Measurements from ENCODE around the gene FAM83C. TPM values are rescaled to one million over a fixed set of nuclear protein-coding genes. Genes with fewer than 3 reads are reported as not detected.
"Not testable (repeated sequence)": the region's sequence is repeated elsewhere in the genome, so short reads cannot be mapped to it uniquely, and the experiment has no call there.

The FAM83C gene
- total and polyA plus RNA-seq, 2 experiments from 2014 or later = not detected

DNA sequence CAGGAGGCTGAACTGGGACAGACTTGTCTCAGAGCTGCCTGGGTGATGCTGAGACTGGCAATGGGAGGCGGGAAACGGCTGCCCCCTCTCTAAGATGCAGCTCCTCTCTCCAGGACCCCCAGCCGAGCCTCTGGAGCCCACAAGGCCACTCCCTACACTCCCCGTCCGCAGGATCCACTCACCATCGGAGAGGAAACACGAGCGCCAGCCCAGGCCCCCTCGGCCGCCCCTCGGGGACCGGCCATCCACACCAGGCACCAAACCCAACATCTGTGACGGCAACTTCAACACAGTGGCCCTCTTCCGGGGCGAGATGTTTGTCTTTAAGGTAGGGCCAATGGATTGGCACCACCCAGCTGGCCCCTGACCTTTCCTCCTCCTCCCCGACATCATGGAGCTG is 25.1 kb downstream of the FAM83C start:
- peaks cover 12% of the 10 kb centered on the region for H3K4me1 ChIP-seq (ENCODE audit: insufficient read depth)
- H3K9me2 ChIP-seq (ENCODE audit: insufficient read depth) = no peaks in the 10 kb centered on the region
- H3K4me3 ChIP-seq = no peak overlapping the region
- in situ Hi-C loops (cut with MboI) = no loop called here
- no peak overlapping the region for H3K4me2 ChIP-seq (ENCODE audit: unreplicated experiment)
- TF ChIP-seq EZH2phosphoT487 (IDR thresholded peaks at IDR 0.05; ENCODE audit: insufficient read depth, low read depth) = no peak
- TF ChIP-seq EZH2 (IDR thresholded peaks at IDR 0.05; ENCODE audit: insufficient read depth, poor library complexity, severe bottlenecking) = no peak
- no peak for DNase-seq
- H3K36me3 ChIP-seq (ENCODE audit: low read depth) = no peaks in the 10 kb centered on the region
- H3F3A ChIP-seq (ENCODE audit: insufficient read depth) = peaks cover 4% of the 10 kb centered on the region; the same call in 1 of the 2 replicates
- no peaks in the 10 kb centered on the region for H3K9me3 ChIP-seq (ENCODE audit: low read depth)
- H3K27ac ChIP-seq = no peak overlapping the region
- no peak overlapping the region for H2AFZ ChIP-seq
- H3K79me2 ChIP-seq (ENCODE audit: insufficient read depth) = no peaks in the 10 kb centered on the region
- no peak overlapping the region for H3K9ac ChIP-seq
- H4K20me1 ChIP-seq (ENCODE audit: insufficient read depth) = no peaks in the 10 kb centered on the region
- H3K27me3 ChIP-seq (replicated peaks; ENCODE audit: insufficient read depth) = no peaks in the 10 kb centered on the region
- 93 to 94% methylated on average over 14 to 16 of the region's 16 CpGs for WGBS, 2 experiments (ENCODE audit: low coverage in 1 of 2, low lambda C conversion rate in 2 of 2, missing lambda C conversion rate in 2 of 2)

DNA sequence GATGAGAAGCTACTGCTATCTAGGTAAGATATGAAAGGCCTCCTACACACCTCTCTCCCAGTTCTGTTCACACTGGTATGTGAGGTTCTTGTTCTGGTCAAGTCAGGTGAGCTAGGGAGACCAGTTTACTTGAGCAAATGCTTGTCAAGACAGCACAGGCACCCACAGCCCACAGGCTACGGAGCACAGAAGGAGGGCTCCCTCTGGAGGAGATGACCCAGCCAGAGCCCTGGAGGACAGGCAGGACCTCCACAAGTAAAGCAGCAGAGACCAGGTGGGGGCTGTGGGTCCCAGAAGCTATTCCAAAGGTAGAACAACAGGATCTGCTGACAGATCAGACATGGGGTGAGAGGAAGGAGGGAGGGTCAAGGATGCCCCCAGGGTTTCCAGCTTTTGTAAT is 27.5 kb downstream of the FAM83C start:
- no peaks in the 10 kb centered on the region for H3F3A ChIP-seq (ENCODE audit: insufficient read depth)
- no peak for TF ChIP-seq EZH2phosphoT487 (IDR thresholded peaks at IDR 0.05; ENCODE audit: insufficient read depth, low read depth)
- no peak for TF ChIP-seq EZH2 (IDR thresholded peaks at IDR 0.05; ENCODE audit: insufficient read depth, poor library complexity, severe bottlenecking)
- H3K4me1 ChIP-seq (ENCODE audit: insufficient read depth) = peaks cover 7% of the 10 kb centered on the region; the same call in 1 of the 2 replicates
- H3K27ac ChIP-seq = no peak overlapping the region
- H3K9ac ChIP-seq = no peak overlapping the region
- no peak overlapping the region for H3K4me3 ChIP-seq
- no peaks in the 10 kb centered on the region for H3K36me3 ChIP-seq (ENCODE audit: low read depth)
- 76 to 89% methylated on average over 1 of the region's 1 CpG for WGBS, 2 experiments (ENCODE audit: low coverage in 1 of 2, low lambda C conversion rate in 2 of 2, missing lambda C conversion rate in 2 of 2)
- no peaks in the 10 kb centered on the region for H4K20me1 ChIP-seq (ENCODE audit: insufficient read depth)
- H3K9me2 ChIP-seq (ENCODE audit: insufficient read depth) = no peaks in the 10 kb centered on the region
- H3K79me2 ChIP-seq (ENCODE audit: insufficient read depth) = no peaks in the 10 kb centered on the region
- H3K4me2 ChIP-seq (ENCODE audit: unreplicated experiment) = no peak overlapping the region
- DNase-seq = peak; percentile 20
- H3K27me3 ChIP-seq (replicated peaks; ENCODE audit: insufficient read depth) = no peaks in the 10 kb centered on the region
- H2AFZ ChIP-seq = no peak overlapping the region
- no peaks in the 10 kb centered on the region for H3K9me3 ChIP-seq (ENCODE audit: low read depth)
- in situ Hi-C loops (cut with MboI) = no loop called here

DNA sequence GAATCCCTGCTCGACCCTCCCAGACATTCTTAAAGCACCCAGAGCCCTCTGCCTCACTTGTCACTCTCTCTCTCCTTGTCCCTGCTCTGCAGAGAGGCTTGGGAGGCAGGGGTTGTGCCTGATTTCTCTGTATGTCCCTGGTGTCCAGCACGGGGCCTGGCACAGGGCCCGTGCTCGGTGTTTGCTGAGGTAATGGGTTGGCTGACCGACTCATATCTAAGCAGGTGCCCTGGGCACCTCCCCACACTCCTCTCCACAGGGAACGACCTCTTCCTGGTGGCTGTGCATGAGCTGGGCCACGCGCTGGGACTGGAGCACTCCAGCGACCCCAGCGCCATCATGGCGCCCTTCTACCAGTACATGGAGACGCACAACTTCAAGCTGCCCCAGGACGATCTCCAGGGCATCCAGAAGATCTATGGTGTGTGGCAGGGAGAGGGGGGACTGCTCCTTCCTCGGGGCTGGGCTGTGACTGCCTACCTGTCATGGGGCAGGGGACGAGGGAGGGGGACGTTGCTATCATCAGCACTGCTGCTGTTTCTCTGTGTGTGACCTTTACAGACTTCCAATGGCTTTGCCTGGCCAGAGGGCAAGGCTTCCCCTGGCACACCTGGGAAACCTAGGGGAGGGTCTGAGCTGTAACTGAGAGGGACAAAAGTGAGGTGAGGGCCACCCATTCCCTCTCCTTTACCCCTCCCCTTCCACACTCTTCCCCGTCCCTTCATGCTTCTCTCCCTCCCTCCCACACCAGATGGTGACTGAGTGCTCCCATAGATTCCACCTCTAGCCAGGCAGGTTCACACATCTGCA is 28.5 kb downstream of the FAM83C start:
- H2AFZ ChIP-seq = no peak overlapping the region
- H3K4me1 ChIP-seq (ENCODE audit: insufficient read depth) = peaks cover 7% of the 10 kb centered on the region; the same call in 1 of the 2 replicates
- peak overlapping the region; percentile 70 for H3K4me2 ChIP-seq (ENCODE audit: unreplicated experiment)
- 0 out of 2 replicates have a peak overlapping the region, but pooled peaks have one; percentile 7 for H3K4me3 ChIP-seq
- H3K9me2 ChIP-seq (ENCODE audit: insufficient read depth) = no peaks in the 10 kb centered on the region
- no peaks in the 10 kb centered on the region for H3K27me3 ChIP-seq (replicated peaks; ENCODE audit: insufficient read depth)
- no peak for DNase-seq
- H4K20me1 ChIP-seq (ENCODE audit: insufficient read depth) = no peaks in the 10 kb centered on the region
- 0 out of 2 replicates have a peak overlapping the region, but pooled peaks have one; percentile 17 for H3K27ac ChIP-seq
- H3K9ac ChIP-seq = no peak overlapping the region
- no peaks in the 10 kb centered on the region for H3K36me3 ChIP-seq (ENCODE audit: low read depth)
- TF ChIP-seq EZH2phosphoT487 (IDR thresholded peaks at IDR 0.05; ENCODE audit: insufficient read depth, low read depth) = no peak
- TF ChIP-seq EZH2 (IDR thresholded peaks at IDR 0.05; ENCODE audit: insufficient read depth, poor library complexity, severe bottlenecking) = no peak
- H3K79me2 ChIP-seq (ENCODE audit: insufficient read depth) = no peaks in the 10 kb centered on the region
- H3K9me3 ChIP-seq (ENCODE audit: low read depth) = no peaks in the 10 kb centered on the region
- H3F3A ChIP-seq (ENCODE audit: insufficient read depth) = no peaks in the 10 kb centered on the region
- whole genome bisulfite sequencing, 2 experiments (ENCODE audit: low coverage in 1 of 2, low lambda C conversion rate in 2 of 2, missing lambda C conversion rate in 2 of 2) = 78 to 86% methylated on average over 17 of the region's 17 CpGs
- in situ Hi-C loops (cut with MboI) = no loop called here

DNA sequence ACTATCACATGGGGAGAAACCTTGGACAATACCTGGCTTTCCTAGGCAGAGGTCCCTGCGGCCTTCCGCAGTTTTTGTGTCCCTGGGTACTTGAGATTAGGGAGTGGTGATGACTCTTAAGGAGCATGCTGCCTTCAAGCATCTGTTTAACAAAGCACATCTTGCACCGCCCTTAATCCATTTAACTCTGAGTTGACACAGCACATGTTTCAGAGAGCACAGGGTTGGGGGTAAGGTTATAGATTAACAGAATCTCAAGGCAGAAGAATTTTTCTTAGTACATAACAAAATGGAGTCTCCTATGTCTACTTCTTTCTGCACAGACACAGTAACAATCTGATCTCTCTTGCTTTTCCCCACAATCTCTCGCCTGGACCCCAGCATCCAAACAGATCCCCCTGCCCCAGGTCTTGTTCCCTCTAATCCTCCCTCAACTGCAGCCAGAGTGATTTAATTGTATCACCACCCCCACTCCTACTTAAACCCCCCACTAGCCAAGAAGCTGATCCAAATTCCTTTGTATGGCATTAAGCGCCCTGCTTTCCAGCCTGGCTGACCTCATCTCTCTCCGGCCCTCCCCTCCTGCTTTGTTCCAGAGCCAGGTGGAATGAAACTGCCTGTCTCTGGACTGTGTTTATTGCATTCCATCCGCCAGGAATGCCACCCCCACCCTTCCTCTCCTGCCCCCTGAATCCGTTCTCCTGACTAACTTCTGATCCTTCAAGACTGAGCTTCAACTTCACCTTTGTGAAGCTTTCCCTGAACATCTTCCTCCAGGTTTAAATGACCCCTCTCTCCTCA is 29.3 kb downstream of the FAM83C start:
- in situ Hi-C loops (cut with MboI) = not testable (repeated sequence)
- peak overlapping the region; percentile 70 for H3K4me2 ChIP-seq (ENCODE audit: unreplicated experiment)

DNA sequence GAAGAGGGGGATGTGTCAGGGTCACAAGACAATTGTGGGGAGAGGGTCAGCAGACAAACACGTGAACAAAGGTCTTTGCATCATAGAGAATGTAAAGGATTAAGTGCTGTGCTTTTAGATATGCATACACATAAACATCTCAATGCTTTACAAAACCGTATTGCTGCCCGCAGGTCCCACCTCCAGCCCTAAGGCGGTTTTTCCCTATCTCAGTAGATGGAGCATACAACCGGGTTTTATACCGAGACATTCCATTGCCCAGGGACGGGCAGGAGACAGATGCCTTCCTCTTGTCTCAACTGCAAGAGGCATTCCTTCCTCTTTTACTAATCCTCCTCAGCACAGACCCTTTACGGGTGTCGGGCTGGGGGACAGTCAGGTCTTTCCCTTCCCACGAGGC is 29.9 kb downstream of the FAM83C start:
- H3K36me3 ChIP-seq (ENCODE audit: low read depth); H4K20me1 ChIP-seq (ENCODE audit: insufficient read depth); H3K79me2 ChIP-seq (ENCODE audit: insufficient read depth); H2AFZ ChIP-seq; H3K4me3 ChIP-seq; DNase-seq; in situ Hi-C loops (cut with MboI); H3K9ac ChIP-seq; H3K4me2 ChIP-seq (ENCODE audit: unreplicated experiment); H3F3A ChIP-seq (ENCODE audit: insufficient read depth); H3K27me3 ChIP-seq (replicated peaks; ENCODE audit: insufficient read depth); H3K27ac ChIP-seq; H3K9me3 ChIP-seq (ENCODE audit: low read depth); H3K9me2 ChIP-seq (ENCODE audit: insufficient read depth); H3K4me1 ChIP-seq (ENCODE audit: insufficient read depth): not testable (repeated sequence)
- 70 to 78% methylated on average over 7 to 8 of the region's 10 CpGs for WGBS, 2 experiments (ENCODE audit: low coverage in 1 of 2, low lambda C conversion rate in 2 of 2, missing lambda C conversion rate in 2 of 2)

More for the DNA sequence above, 29.3 kb downstream of the FAM83C start:
- Histone ChIP-seq H3K4me3 (0 out of 2 replicates have a peak overlapping the region, but pooled peaks have one; percentile 7), H3K27ac (0 out of 2 replicates have a peak overlapping the region, but pooled peaks have one; percentile 17)
- H3K36me3 ChIP-seq (ENCODE audit: low read depth); H3K79me2 ChIP-seq (ENCODE audit: insufficient read depth); H3F3A ChIP-seq (ENCODE audit: insufficient read depth); H3K9ac ChIP-seq; H4K20me1 ChIP-seq (ENCODE audit: insufficient read depth); H3K4me1 ChIP-seq (ENCODE audit: insufficient read depth); H3K9me3 ChIP-seq (ENCODE audit: low read depth); H3K9me2 ChIP-seq (ENCODE audit: insufficient read depth); H2AFZ ChIP-seq; H3K27me3 ChIP-seq (replicated peaks; ENCODE audit: insufficient read depth): not testable (repeated sequence)
- 11 to 17% methylated on average over 5 of the region's 8 CpGs for WGBS, 2 experiments (ENCODE audit: low coverage in 1 of 2, low lambda C conversion rate in 2 of 2, missing lambda C conversion rate in 2 of 2)
- peak; percentile 82 for DNase-seq

Data from GM23248 (cell line).